D721Med (cell line): ENCODE measurements around the gene OR6C75.
"Not testable (repeated sequence)": the region's sequence is repeated elsewhere in the genome, so short reads cannot be mapped to it uniquely, and the experiment has no call there.

Experiments used
- DNase-seq: peaks from one replicate; pipeline ENCODE4 v3.0.0; 2011; ENCODE audit warnings: low spot score; ENCODE audit not compliant: insufficient read length
- FAIRE-seq: peaks from 2 replicates; lab custom pipeline; 2011; peaks lifted over from hg19 to GRCh38; lab: Jason Lieb, UNC
- TF ChIP-seq, protein P1 (sequence below): IDR thresholded peaks from 2 replicates; pipeline ENCODE4 v1.5.1; 2012; ENCODE audit warnings: mild to moderate bottlenecking, control low read depth; ENCODE audit not compliant: insufficient read depth; ENCODE audit errors: missing control alignments

The OR6C75 gene

DNA sequence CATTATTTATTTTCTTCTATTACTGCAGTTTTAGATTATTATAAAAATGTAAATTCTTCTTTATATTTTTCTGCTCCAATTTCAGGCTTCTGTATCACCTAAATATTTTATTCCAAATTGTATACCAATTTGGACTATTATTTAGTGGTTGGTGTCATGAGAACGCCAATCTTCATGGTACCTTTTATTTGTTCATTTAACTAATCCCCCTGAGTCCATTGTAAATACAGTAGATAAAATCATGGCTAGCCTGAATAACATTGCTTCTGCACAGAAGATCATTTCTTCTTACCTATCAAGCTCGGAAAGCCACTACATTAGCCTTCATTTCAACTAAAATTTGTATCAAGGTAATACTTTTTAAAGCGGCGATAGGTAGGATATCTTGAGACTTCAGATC is at the start of gene OR6C75:
TSS of gene OR6C75 (plus strand) at position 301 of the 400 bp plus-strand sequence. CDS start 2,136 bp downstream, outside the sequence.
- FAIRE-seq = no peak
- no peak for DNase-seq
- TF ChIP-seq, protein P1, sequence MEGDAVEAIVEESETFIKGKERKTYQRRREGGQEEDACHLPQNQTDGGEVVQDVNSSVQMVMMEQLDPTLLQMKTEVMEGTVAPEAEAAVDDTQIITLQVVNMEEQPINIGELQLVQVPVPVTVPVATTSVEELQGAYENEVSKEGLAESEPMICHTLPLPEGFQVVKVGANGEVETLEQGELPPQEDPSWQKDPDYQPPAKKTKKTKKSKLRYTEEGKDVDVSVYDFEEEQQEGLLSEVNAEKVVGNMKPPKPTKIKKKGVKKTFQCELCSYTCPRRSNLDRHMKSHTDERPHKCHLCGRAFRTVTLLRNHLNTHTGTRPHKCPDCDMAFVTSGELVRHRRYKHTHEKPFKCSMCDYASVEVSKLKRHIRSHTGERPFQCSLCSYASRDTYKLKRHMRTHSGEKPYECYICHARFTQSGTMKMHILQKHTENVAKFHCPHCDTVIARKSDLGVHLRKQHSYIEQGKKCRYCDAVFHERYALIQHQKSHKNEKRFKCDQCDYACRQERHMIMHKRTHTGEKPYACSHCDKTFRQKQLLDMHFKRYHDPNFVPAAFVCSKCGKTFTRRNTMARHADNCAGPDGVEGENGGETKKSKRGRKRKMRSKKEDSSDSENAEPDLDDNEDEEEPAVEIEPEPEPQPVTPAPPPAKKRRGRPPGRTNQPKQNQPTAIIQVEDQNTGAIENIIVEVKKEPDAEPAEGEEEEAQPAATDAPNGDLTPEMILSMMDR = no peak

DNA sequence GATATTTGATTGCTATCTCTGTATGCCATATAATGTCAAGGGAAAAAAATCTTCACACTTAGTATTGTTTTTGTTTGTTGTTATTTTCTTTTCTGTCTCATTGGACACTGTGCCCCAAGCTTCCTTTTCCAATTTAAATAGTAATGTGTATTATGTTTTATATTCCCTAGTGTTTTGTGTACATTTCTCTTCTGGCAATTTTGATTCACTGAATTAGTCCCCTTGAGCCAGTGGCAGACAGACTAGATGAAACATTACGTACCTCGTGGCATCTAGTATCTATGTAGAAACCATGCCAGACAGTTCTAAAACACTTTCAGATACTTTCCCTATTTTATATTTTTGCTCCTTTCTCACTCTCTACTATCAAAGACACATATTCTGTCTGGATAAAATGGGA is 48.7 kb upstream of the OR6C75 start, which contains the start of gene OR6C1:
TSS of gene OR6C1 (plus strand) at position 301 of the 400 bp plus-strand sequence. CDS start 6,257 bp downstream, outside the sequence.
- TF ChIP-seq, protein P1 = no peak
- DNase-seq (no peak), FAIRE-seq (no peak)

DNA sequence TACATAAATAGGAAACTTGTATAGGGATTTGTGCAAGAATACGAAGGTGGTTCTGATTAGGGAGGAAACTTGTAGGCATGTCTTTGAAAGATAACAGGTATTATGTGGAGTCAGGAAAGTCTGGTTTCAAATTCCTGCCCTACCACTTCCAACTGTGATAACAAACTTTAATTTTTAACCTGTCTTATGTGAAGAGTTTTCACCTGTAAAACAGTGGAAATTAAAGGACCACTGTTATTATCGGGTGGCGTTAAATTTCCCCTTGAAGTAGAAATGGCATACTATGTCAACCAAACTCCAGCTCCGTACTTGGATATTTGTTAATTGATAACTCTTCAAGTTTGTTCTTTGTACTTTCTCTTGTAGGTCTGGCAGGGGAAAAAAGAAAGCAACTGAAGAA is 42.6 kb upstream of the OR6C75 start:
- no peak for DNase-seq
- FAIRE-seq = no peak
- TF ChIP-seq, protein P1 = no peak

DNA sequence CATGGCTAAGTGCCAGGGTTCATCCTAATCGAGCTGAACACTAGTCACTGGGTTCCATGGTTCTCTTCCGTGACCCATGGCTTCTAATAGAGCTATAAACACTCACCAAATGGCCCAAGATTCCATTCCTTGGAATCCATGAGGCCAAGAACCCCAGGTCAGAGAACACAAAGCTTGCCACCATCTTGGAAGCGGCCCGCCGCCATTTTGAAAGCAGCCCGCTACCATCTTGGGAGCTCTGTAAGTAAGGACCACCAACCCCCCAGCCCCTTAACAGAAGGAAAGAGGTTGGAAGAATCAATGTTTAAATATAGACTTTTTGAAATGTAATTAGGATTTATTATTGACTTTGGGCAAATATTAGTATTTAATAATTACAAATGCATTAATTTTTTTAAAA is 37.0 kb upstream of the OR6C75 start:
- not testable (repeated sequence) for FAIRE-seq, DNase-seq

DNA sequence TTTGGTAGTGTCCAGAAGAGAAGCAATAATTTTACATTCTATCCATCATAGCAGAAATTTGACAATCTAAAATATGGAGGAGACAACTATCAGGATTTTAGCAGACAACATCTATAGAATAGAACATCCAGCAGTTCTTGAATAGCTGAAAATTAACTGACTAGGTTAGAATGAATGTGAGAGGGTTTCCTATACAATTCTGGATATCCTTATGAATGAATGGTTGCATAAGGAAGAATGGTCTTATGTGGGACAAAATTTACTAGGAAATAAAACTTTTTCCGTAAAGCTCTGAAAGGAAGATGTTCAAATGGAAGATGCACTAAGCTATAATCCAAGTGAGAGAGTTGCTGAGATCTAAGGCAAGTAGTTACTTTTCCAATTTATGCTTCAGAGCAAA is 32.3 kb upstream of the OR6C75 start, which contains the start of gene OR6C3:
TSS of gene OR6C3 (plus strand) at position 301 of the 400 bp plus-strand sequence. CDS start 955 bp downstream, outside the sequence.
- no peak for DNase-seq
- FAIRE-seq = no peak
- TF ChIP-seq, protein P1 = no peak

DNA sequence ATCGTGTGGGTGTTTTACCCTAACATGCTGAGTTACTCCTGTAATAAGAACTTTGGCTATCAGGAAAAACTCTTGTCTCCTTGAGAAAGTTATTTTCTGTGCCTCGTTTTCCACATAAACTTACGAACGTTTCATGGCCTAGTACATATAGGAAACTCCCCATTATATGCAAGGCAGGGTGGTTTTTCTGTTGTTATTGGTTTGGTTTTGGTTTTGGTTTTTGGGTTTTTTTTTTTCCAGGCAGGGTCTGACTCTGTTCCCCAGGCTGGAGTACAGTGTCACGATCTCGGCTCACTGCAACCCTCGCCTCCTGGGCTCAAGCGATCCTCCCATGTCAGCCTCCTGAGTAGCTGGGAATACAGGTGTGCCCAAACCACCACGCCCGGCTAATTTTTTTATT is 26.8 kb upstream of the OR6C75 start:
- DNase-seq (no peak), FAIRE-seq (no peak)
- TF ChIP-seq, protein P1 = no peak

DNA sequence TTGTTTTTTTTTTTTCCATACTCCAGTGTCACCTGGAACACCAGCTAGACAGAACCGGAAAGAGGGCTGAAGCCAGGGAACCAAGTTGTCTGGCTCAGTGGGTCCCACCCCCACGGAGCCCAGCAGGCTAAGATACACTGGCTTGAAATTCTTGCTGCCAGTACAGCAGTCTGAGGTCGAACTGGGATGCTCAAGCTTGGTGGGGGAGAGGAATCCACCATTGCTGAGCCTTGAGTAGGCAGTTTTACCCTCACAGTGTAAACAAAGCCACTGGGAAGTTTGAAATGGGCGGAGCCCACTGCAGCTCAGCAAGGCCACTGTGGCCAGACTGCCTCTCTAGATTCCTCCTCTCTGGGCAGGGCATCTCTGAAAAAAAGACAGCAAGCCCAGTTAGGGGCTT is 7.4 kb upstream of the OR6C75 start:
- FAIRE-seq, DNase-seq: not testable (repeated sequence)

DNA sequence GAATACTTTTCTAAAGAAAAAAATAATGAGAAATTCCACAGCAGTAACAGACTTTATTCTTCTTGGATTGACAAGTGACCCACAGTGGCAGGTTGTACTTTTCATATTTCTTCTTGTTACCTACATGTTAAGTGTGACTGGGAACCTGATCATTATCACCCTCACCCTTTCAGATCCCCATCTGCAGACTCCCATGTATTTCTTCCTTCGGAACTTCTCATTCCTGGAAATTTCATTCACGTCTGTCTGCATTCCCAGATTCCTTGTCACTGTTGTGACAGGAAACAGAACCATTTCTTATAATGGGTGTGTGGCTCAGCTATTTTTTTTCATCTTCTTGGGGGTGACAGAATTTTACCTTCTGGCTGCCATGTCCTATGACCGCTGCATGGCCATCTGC is 2.3 kb downstream of the OR6C75 start:
- FAIRE-seq (no peak), DNase-seq (no peak)
- TF ChIP-seq, protein P1 = no peak
